AG04449 (cell line): Measurements from ENCODE around the gene SMARCD3.

Source experiments
- CTCF ChIA-PET: fragments of 350-600 bp; formaldehyde crosslinking; extraction: SDS; loops from one replicate; lab custom pipeline; 2021; ENCODE audit warnings: antibody characterized with exemption; lab: Yijun Ruan, JAX
- POLR2A ChIA-PET: fragments of 400-600, 350-600 bp; formaldehyde crosslinking; extraction: SDS; loops from one replicate; lab custom pipeline; 2020; ENCODE audit warnings: antibody characterized with exemption, inconsistent platforms; lab: Yijun Ruan, JAX
- DNase-seq: peaks from one replicate; pipeline ENCODE4 v3.0.0-alpha.2; 2010; ENCODE audit warnings: low read depth, low spot score
- H3K4me3 ChIP-seq: 2 replicates; pipeline ENCODE4 v1.5.1; 2011; ENCODE audit warnings: low read depth, mild to moderate bottlenecking, control low read depth, low read length
- TF ChIP-seq, protein P1 (sequence below): IDR thresholded peaks from one replicate; pipeline ENCODE4 v1.5.1; 2011; ENCODE audit warnings: mild to moderate bottlenecking, moderate library complexity, low read length, control low read depth, inconsistent platforms; ENCODE audit not compliant: insufficient read depth; ENCODE audit errors: missing control alignments

SMARCD3 gene

GRCh38 chr7:151265351-151265931, 16.9 kb upstream of the SMARCD3 start:
- no peak overlapping the region for H3K4me3 ChIP-seq
- DNase-seq, result no peak
- TF ChIP-seq, protein P1, sequence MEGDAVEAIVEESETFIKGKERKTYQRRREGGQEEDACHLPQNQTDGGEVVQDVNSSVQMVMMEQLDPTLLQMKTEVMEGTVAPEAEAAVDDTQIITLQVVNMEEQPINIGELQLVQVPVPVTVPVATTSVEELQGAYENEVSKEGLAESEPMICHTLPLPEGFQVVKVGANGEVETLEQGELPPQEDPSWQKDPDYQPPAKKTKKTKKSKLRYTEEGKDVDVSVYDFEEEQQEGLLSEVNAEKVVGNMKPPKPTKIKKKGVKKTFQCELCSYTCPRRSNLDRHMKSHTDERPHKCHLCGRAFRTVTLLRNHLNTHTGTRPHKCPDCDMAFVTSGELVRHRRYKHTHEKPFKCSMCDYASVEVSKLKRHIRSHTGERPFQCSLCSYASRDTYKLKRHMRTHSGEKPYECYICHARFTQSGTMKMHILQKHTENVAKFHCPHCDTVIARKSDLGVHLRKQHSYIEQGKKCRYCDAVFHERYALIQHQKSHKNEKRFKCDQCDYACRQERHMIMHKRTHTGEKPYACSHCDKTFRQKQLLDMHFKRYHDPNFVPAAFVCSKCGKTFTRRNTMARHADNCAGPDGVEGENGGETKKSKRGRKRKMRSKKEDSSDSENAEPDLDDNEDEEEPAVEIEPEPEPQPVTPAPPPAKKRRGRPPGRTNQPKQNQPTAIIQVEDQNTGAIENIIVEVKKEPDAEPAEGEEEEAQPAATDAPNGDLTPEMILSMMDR, result no peak
- POLR2A ChIA-PET, result no interaction called here
- CTCF ChIA-PET, result no interaction called here

GRCh38 chr7:151264615-151265014, 16.1 kb upstream of the SMARCD3 start:
- TF ChIP-seq, protein P1, result no peak
- no peak overlapping the region for H3K4me3 ChIP-seq
- CTCF ChIA-PET, result interaction anchor here (1.8 kb wide), 1 partner anchor 21 kb away, joined by 7 read pairs; no protein-coding TSS in a partner anchor
- POLR2A ChIA-PET, result no interaction called here
- DNase-seq, result no peak

- no peak for DNase-seq
- POLR2A ChIA-PET, result interaction anchor here (1.4 kb wide), 1 partner anchor 9 kb away, joined by 5 read pairs; no protein-coding TSS in a partner anchor
- no peak overlapping the region for H3K4me3 ChIP-seq
- TF ChIP-seq, protein P1, result no peak
- CTCF ChIA-PET, result interaction anchor here (1.2 kb wide), 2 partner anchors 14 to 17 kb away, joined by 4 to 5 read pairs; no protein-coding TSS in a partner anchor
These were observed 13.0 kb upstream of the SMARCD3 start for GRCh38 chr7:151261529-151261928.

DNA sequence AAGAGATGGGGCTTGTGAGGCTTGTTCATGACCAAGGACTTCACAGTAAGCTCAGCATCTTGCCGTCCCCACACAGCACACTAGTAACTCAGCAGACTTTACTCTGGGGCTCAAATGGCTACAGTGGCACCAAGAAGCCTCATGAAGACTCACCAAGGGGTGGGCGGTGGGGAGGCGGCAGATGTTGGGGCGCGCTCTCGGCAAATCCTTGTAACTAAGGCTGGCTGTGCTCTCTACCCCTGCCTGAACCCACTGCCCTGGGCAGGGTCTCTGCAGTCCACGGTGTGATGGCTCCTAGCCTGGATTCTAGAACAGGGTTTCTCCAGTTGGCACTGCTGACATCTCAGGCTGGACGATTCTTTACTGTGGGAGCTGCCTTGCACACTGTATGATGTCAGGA, 12.4 kb upstream of the SMARCD3 start:
- CTCF ChIA-PET, result no interaction called here
- no peak for DNase-seq
- POLR2A ChIA-PET, result no interaction called here
- no peak overlapping the region for H3K4me3 ChIP-seq
- TF ChIP-seq, protein P1, result no peak

DNA sequence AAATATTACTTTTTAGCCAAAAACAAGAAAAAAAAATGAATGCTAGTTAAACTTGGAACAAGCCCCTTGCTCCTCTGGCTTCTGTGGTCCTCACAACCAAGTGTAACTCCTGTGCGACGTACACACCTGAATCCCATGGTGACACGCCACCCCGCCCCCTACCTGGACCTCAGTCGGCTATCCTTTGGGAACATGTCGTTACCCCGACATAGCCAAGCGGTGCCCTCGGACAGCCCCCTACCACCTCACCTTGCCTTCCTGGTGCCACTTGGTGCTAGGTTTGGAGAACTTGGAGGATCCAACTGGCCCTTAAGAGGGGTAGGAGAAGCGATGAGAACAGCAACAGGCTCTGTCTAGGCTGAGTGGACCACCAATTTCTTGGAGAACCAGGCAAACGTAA, 12.0 kb upstream of the SMARCD3 start:
- TF ChIP-seq, protein P1, result no peak
- H3K4me3 ChIP-seq, result no peak overlapping the region
- POLR2A ChIA-PET, result no interaction called here
- DNase-seq, result no peak
- CTCF ChIA-PET, result no interaction called here

DNA sequence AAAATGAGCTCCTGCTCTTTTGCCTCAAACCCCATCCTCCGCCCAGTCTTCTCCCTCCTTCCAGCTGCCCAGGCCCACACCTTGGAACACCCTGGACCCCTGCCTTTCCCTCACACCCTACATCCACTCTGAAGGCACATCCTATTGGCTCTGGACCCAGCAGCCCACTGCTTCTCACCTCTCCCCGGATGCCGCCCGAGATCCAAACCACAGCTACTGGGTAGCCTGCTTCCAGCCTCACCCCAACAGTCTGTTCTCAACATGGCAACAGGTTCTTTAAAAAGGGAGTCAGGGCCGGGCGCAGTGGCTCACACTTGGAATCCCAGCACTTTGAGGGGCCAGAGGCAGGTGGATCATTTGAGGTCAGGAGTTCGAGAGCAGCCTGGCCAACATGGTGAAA, 9.5 kb upstream of the SMARCD3 start:
- DNase-seq, result no peak
- no peak overlapping the region for H3K4me3 ChIP-seq
- TF ChIP-seq, protein P1, result no peak
- ChIA-PET CTCF (interaction anchor here (0.8 to 1.3 kb wide), 3 partner anchors 12 to 111 kb away, joined by 3 to 4 read pairs (median 3); no protein-coding TSS in a partner anchor), POLR2A (no interaction called here)
